Colonic mucosa (tissue), 4 donors: Measurements from ENCODE around the gene MGMT. TPM values are rescaled to one million over a fixed set of nuclear protein-coding genes. Genes with fewer than 3 reads are reported as not detected.

Source experiments
- DNase-seq: peaks from one replicate; pipeline ENCODE4 v3.0.0-alpha.2; 2020
- H3K27ac ChIP-seq: fragments of 200-600 bp; one replicate; pipeline ENCODE4 v1.8.0; 2021
- H3K27me3 ChIP-seq: fragments of 200-600 bp; one replicate; pipeline ENCODE4 v1.8.0; 2021
- H3K36me3 ChIP-seq: fragments of 200-600 bp; one replicate; pipeline ENCODE4 v1.8.0; 2021
- H3K4me1 ChIP-seq: fragments of 200-600 bp; one replicate; pipeline ENCODE4 v1.8.0; 2021; ENCODE audit warnings: mild to moderate bottlenecking
- H3K4me3 ChIP-seq: fragments of 200-600 bp; one replicate; pipeline ENCODE4 v1.8.0; 2021
- H3K9ac ChIP-seq, 2 donors: one replicate each; pipeline ENCODE4 v1.7.0; 2013; ENCODE audit warnings: control low read depth in 2 of 2, low read depth in 2 of 2, low read length in 2 of 2
- H3K9me3 ChIP-seq: fragments of 200-600 bp; one replicate; pipeline ENCODE4 v1.8.0; 2021
- CTCF ChIP-seq: fragments of 200-600 bp; IDR thresholded peaks from one replicate; pipeline ENCODE4 v1.8.0; 2022; ENCODE audit warnings: antibody characterized with exemption, mild to moderate bottlenecking
- intact Hi-C: fragments of 100-400 bp; cut with DNase I; formaldehyde crosslinking; loops from one replicate; pipeline ENCODE4 v1.14.1; 2022
- total RNA-seq, 2 donors: library from RNA; stranded (reverse); fragmentation: NEBNext Ultra II Directional in 1 of 2; extraction: Animal tissue kit (Norgen Biotek cat#: 25700) in 1 of 2; gene quantifications; one replicate each; pipeline ENCODE4 v1.2.1, GENCODE V29; 2021
- donor health status: healthy.
- donor health status: DM: no; HTN: no; CAD: no.
- donor health status: DM: no; HTN: no; CAD: no.

MGMT gene
- total RNA-seq, 2 donors from 2014 or later: 17.5 to 18.2 TPM

GRCh38 chr10:129696636-129697035, 229.6 kb downstream of the MGMT start:
- no peak for DNase-seq
- no peak overlapping the region for H3K27ac ChIP-seq
- no peak for TF ChIP-seq CTCF
- H3K27me3 ChIP-seq: no peaks in the 10 kb centered on the region
- H3K9me3 ChIP-seq: no peaks in the 10 kb centered on the region
- no peak overlapping the region for H3K9ac ChIP-seq
- H3K4me1 ChIP-seq: no peaks in the 10 kb centered on the region
- no peaks in the 10 kb centered on the region for H3K36me3 ChIP-seq
- H3K4me3 ChIP-seq: no peak overlapping the region
- intact Hi-C loops: no loop called here

DNA sequence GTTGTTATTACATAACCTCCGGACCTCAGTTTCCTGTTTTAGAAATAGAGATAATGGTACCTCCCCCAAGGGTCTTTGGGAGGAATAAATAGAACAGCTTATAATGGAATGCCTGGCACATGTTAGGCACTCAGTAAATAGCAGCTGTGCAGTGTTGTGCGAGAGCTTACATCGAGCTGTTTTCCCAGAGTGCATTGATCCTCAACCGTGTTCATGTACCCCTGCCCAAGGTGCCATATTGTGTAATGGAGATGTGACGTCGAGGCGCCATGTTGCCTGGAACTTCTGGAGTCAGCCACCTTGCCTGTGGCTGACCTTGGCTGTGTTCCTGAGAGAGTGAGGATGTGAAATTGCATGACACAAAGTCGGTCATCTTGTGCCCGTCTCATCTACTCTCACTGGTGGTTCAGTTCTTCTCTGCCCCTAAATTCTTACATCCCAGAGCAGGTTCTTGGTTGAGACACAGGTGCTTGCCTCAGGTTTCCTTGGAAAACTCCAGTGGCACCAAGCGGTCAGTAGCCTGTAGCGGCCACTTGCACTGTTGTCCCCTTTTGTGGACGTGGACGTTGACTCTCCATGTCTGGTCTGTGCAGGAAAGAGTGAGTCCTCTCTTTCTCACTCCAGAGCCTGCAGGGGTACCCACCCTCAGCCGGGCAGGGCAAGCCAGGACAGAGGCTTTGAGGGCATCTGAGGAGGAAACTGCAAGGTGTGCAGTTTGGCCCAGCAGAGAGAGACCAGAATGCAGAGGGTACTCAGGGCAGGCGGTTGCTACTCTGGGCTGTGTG, 230.6 kb downstream of the MGMT start:
- H3K9ac ChIP-seq: no peak overlapping the region
- H3K27ac ChIP-seq: no peak overlapping the region
- H3K27me3 ChIP-seq: no peaks in the 10 kb centered on the region
- DNase-seq: no peak
- H3K4me1 ChIP-seq: no peaks in the 10 kb centered on the region
- TF ChIP-seq CTCF: no peak
- H3K9me3 ChIP-seq: no peaks in the 10 kb centered on the region
- H3K36me3 ChIP-seq: no peaks in the 10 kb centered on the region
- H3K4me3 ChIP-seq: no peak overlapping the region
- intact Hi-C loops: no loop called here

DNA sequence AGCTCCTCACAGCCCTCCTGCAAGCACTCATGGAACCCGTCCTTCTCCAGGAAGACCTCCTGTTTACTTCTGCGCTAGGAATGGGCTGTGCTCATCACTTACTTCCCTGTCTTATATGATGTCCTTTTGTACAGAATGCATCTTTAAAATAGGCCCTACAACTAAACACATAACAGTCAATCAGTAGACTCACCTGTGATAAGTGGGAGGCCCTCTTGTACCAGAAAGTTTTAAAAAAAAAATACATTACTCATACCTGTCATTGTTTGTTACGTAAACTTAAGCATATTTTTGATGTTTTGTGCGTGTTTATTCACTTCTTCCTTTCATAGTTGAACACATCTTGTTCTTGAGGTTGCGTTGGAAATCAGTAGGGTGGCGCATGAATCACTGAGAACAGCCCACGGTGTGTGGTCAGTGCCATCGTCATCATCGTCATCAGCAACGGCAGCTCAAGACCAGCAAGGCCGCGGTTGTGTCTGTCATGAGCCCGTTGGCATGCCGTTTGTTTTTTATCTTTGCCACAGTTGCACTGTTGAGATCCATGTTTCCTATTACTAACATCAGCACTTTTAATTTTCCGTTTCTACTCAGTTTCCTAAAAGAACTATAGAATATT, 232.8 kb downstream of the MGMT start:
- Histone ChIP-seq H3K27me3 (no peaks in the 10 kb centered on the region), H3K36me3 (no peaks in the 10 kb centered on the region), H3K9me3 (no peaks in the 10 kb centered on the region), H3K27ac (no peak overlapping the region), H3K9ac (no peak overlapping the region), H3K4me1 (no peaks in the 10 kb centered on the region), H3K4me3 (no peak overlapping the region)
- intact Hi-C loops: no loop called here
- no peak for DNase-seq
- no peak for TF ChIP-seq CTCF

GRCh38 chr10:129702605-129703004, 235.6 kb downstream of the MGMT start:
- no peak for TF ChIP-seq CTCF
- no peaks in the 10 kb centered on the region for H3K27me3 ChIP-seq

DNA sequence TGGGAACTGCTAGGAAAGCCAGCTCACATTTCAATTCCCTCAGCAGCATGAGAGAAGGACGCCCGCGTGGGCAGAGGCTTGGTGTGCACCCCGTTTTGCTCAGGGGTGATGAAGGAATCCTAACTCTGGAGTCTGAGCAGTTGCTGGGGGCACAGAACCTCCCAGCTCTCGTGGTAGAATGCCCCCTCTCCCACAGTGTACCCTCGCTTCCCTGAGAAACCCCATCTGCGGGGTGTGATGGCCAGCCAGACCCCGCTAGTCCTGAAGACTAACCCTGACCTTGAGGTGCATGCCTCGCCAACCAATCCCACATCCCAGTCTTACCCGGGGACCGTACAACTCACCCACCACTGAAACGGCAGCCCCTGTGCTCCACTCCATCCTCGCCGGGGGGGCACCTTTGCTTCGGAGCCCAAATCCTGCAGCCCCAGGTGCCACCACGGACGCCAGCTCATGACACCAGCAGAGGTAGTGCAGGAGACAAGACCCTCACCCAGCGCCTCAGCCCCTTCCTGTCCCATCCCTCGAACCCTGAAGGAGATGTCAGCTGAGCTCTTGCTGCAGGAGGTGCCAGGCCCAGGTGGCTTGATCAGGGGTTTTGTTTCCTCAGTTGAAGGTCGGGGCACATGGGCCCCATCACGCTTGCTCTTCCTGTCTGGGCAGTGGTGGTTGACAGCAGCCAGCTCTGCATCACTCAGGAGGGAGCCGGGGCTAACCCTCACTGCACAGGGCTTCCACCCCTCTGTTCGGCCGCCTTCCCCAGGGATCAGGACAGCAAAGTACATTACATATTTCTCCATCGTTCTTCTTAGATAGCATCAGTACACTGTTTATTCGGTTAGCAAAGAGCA, 236.5 kb downstream of the MGMT start:
- Histone ChIP-seq H3K36me3 (no peaks in the 10 kb centered on the region), H3K27ac (no peak overlapping the region), H3K4me1 (no peaks in the 10 kb centered on the region), H3K9me3 (no peaks in the 10 kb centered on the region), H3K9ac (no peak overlapping the region), H3K27me3 (no peaks in the 10 kb centered on the region), H3K4me3 (no peak overlapping the region)
- no peak for TF ChIP-seq CTCF
- intact Hi-C loops: no loop called here
- no peak for DNase-seq

More at GRCh38 chr10:129702605-129703004, 235.6 kb downstream of the MGMT start:
- no peak for DNase-seq
- H3K4me3 ChIP-seq: no peak overlapping the region
- H3K9me3 ChIP-seq: no peaks in the 10 kb centered on the region
- H3K9ac ChIP-seq: no peak overlapping the region
- no peaks in the 10 kb centered on the region for H3K4me1 ChIP-seq
- H3K27ac ChIP-seq: no peak overlapping the region
- H3K36me3 ChIP-seq: no peaks in the 10 kb centered on the region
- intact Hi-C loops: no loop called here
